GM19099 (cell line): ENCODE measurements around the gene ADAMTS8.

Source experiments
- POLR2A ChIP-seq: IDR thresholded peaks from 3 replicates; pipeline ENCODE4 v1.6.1; 2011; ENCODE audit warnings: low read depth; ENCODE audit not compliant: insufficient read length; ENCODE audit errors: extremely low read depth

The ADAMTS8 gene

GRCh38 chr11:130400781-130401483, 27.5 kb downstream of the ADAMTS8 start:
- TF ChIP-seq POLR2A, result no peak

GRCh38 chr11:130399196-130399595, 29.2 kb downstream of the ADAMTS8 start:
- no peak for TF ChIP-seq POLR2A

DNA sequence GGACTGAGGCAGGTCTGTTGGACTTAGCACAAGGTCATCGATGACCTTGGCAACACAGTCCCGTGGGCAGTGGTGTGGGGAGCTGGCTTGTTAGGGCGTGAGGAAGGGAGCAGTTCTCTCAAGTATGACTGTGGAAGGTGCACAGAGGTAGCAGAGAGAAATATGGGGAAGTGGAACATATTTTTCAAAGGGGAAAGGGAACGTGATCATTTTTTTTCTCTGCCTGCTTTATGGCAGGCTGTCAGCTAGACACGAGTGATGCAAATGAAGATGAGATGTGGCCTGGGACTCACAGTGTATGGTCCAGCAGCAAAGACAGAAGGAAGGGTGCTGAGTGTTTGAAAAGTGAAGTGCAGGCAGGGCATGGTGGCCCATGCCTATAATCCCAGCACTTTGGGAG, 30.6 kb downstream of the ADAMTS8 start:
- no peak for TF ChIP-seq POLR2A

GRCh38 chr11:130396965-130397364, 31.4 kb downstream of the ADAMTS8 start:
- no peak for TF ChIP-seq POLR2A

GRCh38 chr11:130394615-130395014, 33.8 kb downstream of the ADAMTS8 start:
- TF ChIP-seq POLR2A, result no peak

DNA sequence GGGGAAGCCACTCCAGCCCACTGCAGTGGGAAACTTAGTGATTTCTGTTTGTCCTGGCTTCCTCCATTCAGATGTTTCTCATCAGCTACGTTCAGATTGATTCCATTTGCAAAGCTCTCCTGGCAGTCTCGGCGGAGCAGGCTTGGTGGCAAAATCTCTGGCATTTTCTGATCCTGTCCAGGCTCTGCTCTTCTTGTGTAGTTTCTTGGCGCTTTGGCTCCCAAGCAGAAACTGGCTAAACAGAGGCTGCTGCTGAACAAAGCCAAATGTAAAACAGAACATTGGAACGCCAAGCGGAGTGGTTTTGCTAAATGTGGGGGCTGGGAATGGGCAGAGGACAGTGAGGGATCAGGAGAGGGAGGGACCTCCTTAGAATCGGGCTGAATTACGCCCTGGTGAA, 36.7 kb downstream of the ADAMTS8 start:
- no peak for TF ChIP-seq POLR2A

DNA sequence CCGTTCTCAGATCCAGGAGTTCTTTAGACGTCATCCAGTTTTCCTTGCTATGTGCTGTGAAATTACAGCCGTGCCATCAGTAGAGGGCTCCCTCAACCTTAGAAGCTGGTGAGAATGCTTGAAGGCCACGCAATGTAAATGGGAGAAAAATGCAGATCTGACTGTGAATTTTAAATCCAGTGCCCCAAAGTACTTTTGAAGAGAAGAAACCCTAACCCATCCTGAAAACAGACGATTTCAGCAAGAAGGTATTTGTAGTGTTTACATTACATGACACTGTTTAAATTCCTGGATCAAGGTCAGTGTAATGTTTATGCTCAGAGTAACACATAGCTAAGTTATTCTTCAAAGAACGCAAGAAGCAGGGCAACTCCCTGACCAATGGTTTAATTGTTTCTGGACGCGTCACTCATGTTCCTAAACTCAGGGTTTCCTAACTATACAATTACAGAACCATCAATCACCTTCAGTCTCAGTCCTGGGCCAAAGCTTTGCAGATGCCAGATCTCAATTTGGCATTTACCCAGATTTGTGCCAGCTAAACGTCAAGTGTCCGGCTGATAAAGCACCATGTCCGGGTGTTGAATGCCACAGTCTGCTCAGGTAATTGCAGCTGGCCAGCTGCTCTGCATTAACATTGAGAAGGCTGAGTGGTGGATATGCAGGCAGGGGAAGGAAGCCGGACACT, 38.2 kb downstream of the ADAMTS8 start:
- TF ChIP-seq POLR2A, result no peak

DNA sequence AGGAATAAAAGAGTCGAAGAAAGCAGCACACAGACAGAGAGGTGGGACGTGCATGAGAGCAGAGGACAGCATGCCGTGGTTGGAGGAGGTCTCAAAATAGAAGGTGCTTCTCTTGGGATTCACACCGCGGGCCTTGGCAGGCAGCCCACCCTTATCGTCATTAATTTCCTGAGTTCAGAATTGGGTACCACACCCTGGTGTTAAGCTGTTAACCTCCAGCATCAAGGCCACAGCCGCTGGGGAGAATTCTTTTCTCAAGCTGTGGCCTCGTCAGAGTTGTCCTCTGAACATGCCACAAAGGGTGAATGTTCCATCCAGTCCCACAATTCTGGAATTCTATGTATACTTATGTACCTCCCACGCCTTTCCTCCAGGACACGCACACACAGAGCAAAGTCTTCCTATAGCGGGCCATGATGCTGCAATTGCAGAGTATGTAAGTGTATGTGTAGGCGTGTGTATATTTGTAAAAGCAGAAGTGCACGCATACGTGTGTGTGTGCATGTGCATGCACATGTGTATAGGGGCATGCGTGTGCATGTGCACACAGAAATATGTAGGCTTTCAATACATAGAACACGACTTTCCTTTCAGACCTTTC, 39.0 kb downstream of the ADAMTS8 start:
- TF ChIP-seq POLR2A, result no peak

- TF ChIP-seq POLR2A, result no peak
Observed at GRCh38 chr11:130388607-130389205, 39.7 kb downstream of the ADAMTS8 start.

DNA sequence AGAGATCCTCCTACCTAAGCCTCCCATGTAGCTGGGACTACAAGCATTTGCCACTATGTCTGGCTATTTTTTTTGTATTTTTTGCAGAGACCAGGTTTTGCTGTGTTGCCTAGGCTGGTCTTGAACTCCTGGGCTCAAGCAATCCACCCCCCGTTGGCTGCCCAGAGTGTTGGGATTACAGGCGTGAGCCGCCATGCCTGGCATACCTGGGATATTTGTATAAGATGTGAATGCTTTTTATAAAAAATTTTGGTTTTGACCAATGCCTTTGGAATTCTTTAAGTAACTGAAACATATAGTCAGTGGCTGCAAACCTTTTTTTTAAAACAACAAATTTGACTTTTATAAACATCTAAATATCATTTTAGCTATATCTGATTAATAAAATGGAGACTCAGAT, 42.4 kb downstream of the ADAMTS8 start:
- no peak for TF ChIP-seq POLR2A

- no peak for TF ChIP-seq POLR2A
Observed at GRCh38 chr11:130383344-130384211, 44.8 kb downstream of the ADAMTS8 start.

DNA sequence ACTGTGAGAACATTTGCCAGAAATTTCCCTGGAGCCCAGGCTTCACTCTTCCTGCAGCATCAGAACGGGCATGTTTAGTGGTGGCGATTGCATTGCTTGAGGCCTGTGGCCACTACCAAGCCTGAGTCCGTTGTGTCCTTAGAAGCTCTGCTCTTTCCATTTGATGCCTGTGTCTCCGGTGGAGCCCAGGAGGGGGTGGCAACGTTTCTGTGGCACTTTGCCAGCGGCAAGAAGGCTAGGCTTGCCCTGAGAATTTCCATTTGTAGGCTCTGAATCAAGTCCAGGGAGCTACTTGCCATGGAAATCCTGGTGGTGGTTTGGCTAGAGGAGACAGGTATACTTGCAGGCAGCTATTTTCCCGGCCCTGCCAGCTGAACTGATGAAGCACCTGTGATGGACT, 47.1 kb downstream of the ADAMTS8 start:
- TF ChIP-seq POLR2A, result no peak

GRCh38 chr11:130380778-130381177, 47.6 kb downstream of the ADAMTS8 start:
- no peak for TF ChIP-seq POLR2A

DNA sequence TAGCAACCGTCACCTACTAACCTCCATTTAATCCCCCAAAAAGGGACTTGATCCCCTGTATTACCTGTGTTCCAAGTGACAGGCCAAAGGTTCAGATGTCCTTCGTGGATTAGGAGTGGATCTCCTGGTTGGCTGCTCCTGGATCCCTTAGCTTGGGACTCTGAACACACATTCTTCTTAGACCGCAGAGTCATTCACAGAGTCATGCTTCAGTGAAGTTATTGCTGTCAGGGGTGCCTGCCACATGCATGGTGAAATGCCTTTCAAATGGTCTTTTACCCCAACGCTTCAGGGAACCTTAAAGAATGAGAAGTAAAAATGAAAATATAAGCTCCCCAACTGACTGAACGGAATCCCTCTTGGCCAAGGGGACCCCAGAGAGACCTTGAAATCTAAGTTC, 49.1 kb downstream of the ADAMTS8 start:
- no peak for TF ChIP-seq POLR2A

- TF ChIP-seq POLR2A, result no peak
Observed at GRCh38 chr11:130370845-130371590, 57.4 kb downstream of the ADAMTS8 start.

DNA sequence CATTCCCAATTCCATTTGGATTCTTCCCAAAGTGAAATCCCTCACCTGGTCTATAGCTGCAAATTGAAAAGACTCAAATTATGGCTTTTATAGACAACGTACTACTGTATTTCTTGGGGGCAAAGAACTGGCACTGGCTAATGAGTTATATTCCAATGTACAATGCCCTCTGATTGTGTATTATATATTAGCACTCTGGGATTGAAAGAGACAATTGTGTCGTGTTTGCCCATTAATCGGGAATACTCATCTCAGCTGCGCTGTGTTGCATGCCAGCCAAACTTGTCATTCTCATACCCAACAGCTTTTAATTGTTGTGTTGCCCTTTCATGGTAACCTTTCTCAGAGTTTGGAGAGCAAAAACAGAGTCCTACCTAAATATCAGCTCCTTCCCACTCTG, 58.7 kb downstream of the ADAMTS8 start:
- TF ChIP-seq POLR2A, result no peak
